Astrocyte of the spinal cord (primary cell): ENCODE results near the gene MAPK1.

Source experiments
- DNase-seq: peaks from one replicate; pipeline ENCODE4 v3.0.0; 2011; ENCODE audit warnings: low read depth, low spot score
- H3K4me3 ChIP-seq: 2 replicates; pipeline ENCODE4 v1.5.1; 2011; ENCODE audit warnings: low read depth, mild to moderate bottlenecking, low read length, moderate library complexity
- in situ Hi-C: cut with HindIII; loops from 2 replicates; pipeline ENCODE4 v1.10.0; 2017; ENCODE audit warnings: low sequenced_read_pairs
- TF ChIP-seq, protein P1 (sequence below): IDR thresholded peaks from 2 replicates; pipeline ENCODE4 v1.5.1; 2012; ENCODE audit warnings: low read depth, mild to moderate bottlenecking, low read length, inconsistent platforms

The MAPK1 gene

GRCh38 chr22:21766691-21767462 is 100.6 kb downstream of the MAPK1 start:
- TF ChIP-seq, protein P1, sequence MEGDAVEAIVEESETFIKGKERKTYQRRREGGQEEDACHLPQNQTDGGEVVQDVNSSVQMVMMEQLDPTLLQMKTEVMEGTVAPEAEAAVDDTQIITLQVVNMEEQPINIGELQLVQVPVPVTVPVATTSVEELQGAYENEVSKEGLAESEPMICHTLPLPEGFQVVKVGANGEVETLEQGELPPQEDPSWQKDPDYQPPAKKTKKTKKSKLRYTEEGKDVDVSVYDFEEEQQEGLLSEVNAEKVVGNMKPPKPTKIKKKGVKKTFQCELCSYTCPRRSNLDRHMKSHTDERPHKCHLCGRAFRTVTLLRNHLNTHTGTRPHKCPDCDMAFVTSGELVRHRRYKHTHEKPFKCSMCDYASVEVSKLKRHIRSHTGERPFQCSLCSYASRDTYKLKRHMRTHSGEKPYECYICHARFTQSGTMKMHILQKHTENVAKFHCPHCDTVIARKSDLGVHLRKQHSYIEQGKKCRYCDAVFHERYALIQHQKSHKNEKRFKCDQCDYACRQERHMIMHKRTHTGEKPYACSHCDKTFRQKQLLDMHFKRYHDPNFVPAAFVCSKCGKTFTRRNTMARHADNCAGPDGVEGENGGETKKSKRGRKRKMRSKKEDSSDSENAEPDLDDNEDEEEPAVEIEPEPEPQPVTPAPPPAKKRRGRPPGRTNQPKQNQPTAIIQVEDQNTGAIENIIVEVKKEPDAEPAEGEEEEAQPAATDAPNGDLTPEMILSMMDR = no peak
- in situ Hi-C loops = no loop called here
- DNase-seq = no peak
- H3K4me3 ChIP-seq = no peak overlapping the region

DNA sequence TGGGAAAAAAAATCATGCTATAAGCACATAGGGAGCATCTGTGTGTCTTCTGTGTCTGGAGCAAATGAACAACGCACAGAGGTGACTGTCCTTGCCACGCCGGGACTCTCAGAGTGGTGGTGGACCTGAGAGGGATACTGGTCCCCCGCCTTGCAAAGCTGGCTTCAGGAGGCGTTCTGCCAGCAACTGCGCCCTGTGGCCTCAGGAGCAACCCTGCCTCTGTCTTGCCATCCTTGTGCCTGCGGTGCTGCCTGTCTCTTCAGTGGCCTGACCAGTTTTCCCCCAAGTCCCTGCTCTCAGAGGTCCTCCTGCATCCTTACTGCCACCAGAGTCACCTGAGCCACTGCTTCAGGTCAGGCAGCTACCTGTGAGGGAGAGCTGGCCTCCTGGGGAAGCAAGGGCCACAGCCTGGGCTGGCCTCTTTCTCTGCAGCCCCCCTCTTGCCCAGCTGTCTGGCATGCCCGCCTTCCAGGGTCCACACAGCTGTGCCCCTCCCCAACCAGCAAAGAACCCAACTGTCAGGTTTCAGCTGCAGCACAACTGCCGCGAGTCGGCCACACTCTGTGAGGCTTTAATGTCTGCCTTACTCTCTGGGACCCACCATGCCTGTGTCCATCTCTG is 101.4 kb downstream of the MAPK1 start:
- H3K4me3 ChIP-seq = no peak overlapping the region
- DNase-seq = no peak
- in situ Hi-C loops = no loop called here
- TF ChIP-seq, protein P1 = no peak

DNA sequence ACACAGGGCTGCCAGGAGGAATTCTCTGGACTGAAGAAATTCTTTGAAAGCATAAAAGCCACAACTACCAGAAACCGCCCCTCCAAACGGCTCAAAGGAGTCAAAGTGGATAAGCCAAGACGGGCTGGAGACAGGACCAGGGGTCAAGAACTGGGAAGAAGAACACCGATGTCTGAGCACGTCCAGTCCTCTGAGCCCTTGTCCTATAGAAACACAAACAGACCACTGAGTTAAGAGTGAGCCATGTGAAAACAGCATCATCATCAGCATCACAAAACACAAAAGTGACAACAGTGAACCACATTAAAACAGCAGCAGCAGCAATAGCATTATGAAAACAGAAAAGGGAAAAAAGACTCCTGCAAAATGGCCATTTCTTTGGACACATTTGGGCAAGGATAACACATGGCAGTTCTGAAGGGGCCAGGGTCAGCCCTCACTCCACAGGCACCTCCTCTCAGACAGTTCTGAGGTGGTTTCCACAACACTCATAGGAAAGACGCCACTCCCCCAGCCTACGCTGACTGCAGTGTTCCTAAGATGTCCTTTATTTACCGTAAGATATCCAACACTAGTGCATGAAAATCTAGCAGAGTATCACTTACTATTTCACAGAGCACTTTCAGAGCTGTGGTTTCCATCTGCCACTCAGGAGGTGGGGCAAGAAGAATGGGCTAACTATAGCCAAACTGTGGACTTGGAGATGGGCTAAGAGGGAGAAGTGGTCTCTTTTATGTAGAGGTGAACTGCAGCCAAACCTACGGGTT is 103.2 kb downstream of the MAPK1 start:
- in situ Hi-C loops = no loop called here
- no peak overlapping the region for H3K4me3 ChIP-seq
- TF ChIP-seq, protein P1 = no peak
- no peak for DNase-seq

- no peak overlapping the region for H3K4me3 ChIP-seq
- in situ Hi-C loops = no loop called here
- no peak for DNase-seq
- TF ChIP-seq, protein P1 = no peak
Measured at GRCh38 chr22:21762712-21763581, 104.5 kb downstream of the MAPK1 start.

DNA sequence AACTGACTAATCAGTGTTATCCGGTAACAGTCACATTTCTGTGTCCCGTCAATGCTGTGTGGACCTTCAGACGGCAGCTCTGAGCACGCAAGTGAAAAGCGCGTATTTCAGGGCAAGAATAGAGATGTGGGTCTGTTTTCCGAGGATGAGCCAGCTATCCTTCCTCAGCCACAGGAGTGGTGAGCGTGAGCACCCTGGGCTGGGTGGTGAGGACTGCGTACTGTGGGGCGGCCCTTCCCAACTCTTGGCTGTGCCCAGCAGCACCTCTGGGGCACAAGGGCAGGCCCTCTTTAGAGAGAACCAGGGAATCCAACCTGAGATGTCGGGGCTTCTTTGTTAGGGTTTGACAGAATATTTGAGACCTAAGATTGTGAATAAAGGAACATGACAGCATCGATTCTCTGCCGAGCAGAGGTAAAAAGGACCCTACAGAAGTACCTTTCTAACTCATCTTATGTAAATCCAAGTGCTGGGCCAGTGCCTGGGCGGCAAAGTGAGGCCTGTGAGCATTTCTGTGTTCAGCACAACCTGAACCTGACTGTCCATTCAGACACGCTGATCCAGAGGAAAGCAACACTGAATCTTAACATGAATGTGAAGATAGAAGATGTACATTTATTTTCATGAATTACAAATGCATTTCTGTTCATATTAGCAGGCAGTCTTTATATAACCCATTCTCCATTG is 105.3 kb downstream of the MAPK1 start:
- no peak for DNase-seq
- TF ChIP-seq, protein P1 = no peak
- H3K4me3 ChIP-seq = no peak overlapping the region
- in situ Hi-C loops = no loop called here
